Activated effector memory CD4-positive, alpha-beta T cell treated with Interleukin-2 at 50 U/mL for 16 hours (primary cell): Measurements from ENCODE around the gene GAS7.

Experiments
- DNase-seq: peaks from one replicate; pipeline ENCODE4 v3.0.0-alpha.2; 2020

Gene GAS7

DNA sequence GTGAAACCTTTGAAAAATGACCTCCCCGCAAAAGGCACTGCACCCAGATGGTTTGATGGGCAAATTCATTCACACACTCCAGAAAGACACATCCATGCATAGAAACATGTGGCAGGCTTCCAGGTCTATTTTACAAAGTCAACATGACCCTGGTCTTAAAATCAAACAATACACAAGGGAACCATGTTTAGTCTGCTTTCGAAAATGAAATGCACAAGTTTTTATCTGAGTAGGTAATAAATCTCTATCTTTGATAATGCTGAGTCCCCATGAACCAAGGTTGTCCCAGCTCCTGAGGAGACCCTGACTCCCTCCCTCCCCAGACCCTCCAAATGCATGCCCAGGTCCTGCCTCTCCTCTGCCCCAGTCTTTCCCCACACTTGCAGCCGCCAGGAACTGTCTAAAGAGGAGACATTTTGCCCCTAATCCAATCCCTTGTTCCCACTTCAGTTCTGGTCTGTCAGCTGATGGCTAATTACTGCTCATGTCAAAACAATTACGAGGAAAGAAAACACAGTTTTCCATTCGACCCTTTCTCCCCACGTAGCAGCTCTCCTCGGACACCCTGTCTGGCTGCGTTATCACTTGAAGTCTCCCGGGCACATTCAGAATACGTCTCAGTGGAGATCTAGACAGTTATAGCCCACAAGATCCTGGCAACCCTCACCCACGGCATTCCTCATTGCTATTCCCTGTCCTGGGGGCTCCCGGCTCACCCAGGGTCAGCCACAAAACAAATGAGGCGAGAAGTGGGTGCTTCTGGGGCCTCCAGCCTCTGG lies 224.5 kb downstream of the GAS7 start:
- DNase-seq, result no peak

DNA sequence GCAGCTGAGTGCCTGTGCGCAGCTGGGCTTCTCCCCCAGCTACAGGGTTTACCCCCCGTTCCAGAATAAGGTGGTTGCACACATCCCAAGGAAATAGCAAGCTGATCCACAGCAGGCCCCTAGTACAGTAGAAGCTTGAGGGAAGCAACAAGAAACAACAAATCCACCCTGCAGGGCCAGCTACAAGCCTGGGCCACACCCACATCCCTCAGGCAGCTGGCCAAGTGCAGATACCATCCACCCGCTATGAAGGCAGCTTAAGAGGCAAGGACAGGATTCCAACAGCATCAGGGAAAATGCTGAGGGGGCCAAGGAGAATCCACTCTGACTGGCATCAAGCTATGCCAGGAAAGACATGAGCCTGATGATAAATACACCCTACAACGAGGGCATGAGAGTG lies 226.4 kb downstream of the GAS7 start:
- no peak for DNase-seq

DNA sequence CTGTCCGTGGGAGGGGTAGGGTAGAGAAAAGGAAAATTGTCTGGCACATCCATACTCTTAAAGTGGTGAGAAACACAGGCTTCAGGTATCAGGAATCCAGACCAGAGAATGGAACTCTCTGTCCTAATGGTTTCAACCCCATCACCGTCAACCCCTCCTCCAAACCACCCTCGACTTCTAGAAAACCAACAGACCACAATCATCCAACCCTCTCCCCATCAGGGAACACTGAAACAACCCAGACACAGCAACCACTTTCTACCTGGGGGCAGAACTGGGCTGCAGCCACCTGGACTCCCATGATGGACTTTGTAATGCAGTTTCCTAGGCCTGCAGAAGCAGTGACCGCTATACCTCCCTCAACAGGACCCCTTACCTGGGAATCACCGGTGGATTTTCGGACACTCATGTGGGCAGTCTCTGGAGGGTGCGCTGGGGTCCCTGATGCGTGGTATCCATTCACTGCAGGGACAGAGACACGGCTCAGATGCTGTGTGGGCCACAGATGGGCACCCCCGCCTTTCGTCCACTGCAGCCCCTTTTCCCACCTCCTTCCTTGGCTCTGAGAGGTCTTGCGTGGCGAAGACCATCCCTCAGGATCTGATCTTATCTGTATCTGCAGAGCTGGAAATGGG lies 229.0 kb downstream of the GAS7 start:
- no peak for DNase-seq

DNA sequence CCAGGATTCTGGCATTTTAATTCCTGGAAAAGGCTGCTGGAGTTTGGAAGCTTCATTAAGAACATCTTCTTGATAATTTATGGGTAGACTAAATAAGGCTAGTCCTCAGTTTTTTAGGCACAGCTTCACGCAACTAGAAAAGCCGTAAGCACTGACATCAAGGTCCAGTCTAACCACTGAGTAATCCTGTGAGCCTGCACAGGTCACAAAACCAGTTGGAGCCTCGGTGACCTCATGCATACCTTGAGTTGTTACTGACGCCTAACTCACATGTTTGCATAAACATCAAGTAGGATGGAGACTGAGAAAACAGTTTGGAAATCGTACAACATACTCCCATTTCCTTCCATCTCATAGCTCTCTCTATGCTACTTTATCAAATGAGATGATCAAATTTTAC lies 229.5 kb downstream of the GAS7 start:
- DNase-seq, result no peak

DNA sequence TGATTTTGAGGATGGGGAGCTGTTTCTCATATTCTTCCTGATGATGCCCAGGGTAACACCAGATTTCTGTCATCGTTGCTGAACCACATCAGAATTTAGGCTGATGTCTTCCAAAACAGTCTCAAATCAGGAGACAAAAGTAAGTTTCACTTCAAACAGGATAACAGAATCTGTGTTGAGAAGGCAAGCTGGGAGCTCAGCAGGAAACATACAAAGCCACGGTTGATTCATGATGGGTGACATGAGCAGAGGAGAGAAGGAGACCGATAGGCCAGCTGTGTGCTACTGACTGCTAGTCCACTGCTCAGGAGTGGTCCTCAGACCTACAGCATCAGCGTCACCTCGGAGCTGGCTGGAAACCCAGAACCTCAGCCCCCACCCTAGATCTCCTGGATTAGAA lies 230.4 kb downstream of the GAS7 start:
- DNase-seq, result no peak

DNA sequence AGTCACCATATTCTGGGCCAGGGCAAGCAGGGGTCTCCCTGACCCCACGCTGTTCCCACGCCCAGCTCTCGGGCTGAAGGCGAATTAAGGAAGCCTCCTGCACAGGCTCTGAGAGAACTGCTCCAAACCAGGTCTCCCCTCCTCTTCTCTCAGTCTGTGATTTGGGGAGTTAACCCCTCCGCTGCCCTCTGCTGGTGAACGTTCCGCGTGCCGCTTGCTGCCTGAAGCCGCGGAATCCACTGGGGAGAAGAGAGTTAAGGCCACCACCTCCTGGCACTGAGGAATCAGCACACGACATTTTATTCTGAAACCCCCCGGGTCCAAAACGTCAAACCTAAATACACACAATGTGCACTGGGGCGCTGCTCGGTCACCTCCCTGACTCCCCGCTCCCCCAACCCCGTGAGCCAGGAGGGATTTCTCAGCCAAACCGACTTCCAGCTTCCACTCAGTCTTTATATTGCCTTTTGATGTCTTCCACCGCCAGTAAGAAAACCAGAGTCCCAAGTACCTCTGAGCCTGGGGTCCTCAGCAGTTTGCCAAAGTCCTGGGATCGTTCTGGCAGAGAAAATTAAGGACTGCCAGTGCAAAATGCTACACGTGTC lies 238.9 kb downstream of the GAS7 start:
- DNase-seq, result no peak

DNA sequence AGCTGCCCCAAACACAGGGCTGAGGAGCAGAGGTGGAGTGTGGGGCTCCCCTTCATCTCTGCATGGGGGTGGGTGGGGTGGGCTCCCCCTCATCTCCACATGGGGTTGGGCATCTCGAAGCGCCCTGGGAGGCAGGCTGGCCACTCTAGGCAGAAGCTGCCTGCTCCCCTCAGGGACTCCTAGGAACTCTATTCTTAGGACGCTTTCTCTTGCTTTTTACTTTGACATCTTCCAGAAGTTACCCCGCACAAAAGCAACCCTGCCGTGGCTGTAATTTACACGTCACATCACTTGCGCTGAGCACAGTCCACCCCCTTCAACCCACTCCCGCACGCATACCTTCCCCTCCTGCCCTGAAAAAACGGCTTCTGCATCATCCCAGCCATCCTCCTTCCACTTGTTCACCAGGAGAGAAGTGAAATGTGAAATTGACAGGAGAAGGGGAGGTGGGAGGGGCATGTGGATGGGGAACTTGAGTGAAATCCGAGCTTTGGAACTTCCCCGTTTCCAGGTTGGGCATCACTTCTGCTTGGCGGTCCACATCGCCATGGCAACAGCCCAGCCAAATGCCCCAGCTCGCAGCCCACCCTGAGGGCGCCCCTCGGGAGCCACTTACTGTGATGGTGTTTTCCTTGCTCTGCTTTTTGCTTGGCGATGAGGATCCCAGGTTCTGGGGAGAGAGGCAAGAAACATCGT lies 239.7 kb downstream of the GAS7 start:
- DNase-seq, result no peak

DNA sequence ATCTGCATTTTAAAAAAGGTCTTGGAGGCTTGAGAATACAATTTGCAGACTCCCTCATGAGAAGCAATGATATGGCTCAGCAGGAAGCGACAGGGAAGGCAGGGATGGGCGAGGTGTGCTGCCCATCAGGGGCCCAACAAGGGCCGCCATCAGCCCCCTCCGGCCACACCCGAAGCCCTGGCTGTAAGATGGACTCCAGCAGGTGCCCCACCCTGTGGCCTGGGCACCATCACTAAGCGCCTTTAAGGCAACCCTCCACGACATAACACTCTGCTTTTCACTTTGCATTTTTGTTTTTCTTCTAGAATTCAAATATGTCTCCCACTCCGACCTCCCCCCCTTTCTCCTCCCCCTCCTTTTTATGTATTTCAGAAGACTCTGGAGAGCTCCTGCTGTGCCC lies 241.2 kb downstream of the GAS7 start:
- no peak for DNase-seq

DNA sequence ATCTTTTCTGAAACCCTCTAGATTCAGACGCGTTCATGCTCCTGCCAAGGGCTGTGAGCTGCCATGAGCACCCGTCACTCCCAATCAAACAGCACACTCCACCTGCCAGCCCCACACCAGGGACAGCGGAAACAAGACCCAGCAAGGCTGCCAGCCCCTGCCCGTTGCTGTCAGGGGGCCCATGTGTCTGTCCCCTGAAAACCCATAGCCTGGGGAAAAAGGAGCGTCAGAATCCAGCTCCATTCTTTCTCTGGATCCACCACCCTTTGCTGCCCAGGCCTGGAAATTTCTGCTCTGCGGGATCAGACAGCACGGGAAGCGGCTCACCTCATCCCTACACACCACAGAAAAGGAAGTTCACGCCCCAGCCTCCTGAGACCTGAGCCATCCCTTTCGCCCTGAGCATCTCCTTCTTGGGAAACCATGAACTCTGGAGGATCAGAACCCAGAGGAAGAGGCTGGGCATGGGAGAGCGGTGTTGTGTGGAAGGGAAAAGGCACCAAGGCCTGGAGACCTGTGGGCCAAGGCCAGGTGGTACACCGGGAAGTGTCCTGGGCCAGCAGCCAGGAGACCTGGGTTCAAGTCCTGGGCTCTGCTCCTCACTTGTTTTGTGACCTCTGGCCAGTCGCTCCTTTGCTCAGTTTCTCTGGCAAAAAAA lies 241.8 kb downstream of the GAS7 start:
- DNase-seq, result no peak

DNA sequence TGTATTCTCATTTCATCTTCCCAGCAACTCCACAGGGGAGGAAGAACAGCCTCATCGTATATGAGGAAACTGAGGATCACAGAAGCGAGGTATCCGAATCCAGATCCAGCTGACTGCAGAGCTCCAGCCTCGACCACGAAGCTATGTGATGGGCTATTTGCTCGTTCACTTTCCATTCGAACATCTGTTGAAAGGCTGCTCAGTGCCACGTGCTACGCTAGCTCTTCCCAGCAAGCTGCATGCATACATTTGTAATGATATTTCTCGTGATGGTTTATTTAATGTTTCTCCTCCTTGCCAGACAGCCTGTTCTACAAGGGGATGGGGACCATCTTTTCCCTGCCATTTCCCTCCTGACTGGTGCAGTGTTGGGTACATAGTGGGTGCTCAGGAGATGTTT lies 244.9 kb downstream of the GAS7 start:
- DNase-seq, result no peak

DNA sequence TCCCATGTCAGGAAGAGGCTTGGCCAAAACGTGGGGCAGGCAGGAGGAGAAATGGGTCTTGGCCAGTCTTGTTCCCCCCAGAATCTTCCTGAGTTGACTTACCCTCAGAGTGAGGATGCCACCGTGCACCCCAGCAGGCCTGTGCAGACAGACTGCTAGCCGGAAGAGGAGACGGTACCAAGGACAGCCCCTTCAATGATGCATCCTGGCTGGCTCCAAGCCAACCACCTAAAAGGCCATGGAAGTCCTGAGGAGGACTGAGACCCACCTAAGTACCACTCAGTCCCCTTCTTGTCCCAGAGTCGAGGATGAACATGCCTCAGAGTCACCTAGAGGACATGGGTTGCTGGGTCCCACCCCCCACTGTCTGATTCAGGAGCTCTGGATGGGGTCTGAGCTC lies 246.6 kb downstream of the GAS7 start:
- DNase-seq, result no peak

DNA sequence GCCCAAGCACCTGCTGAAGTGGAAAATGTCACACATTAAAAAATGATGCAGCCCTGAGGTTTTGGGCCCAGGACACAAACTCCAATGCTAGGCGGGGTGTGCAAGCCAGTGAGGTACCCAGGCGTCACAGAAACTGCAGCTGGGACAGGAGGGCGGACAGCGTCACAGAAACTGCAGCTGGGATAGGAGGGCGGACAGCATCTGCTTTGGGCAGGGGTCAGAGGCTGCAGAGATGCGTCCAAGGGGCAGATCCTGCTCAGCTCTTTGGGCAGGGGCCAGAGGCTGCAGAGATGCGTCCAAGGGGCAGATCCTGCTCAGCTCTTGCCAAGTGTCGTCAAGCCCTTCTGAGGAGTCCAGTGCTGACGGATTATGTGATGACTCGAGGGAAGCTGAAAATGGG lies 249.5 kb downstream of the GAS7 start:
- no peak for DNase-seq

DNA sequence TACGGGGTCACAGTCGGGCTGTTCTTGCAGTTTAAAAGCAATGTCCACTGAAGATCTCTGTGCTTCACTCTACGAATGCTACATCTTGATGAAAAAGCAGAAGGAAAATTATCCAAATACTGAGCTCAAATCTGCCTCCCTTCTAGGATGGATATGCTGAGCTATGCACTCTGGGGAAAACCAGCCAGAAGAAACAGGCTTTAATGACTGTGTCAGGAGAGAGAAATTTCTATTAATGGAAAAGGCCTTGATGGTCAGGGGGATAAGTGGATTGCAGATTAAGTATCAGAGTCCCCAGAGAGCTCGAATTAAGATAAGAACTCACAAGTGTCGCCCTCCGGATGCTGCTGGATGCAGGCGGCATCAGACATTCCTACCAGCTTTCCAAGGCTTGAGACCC lies 253.7 kb downstream of the GAS7 start:
- DNase-seq, result no peak

DNA sequence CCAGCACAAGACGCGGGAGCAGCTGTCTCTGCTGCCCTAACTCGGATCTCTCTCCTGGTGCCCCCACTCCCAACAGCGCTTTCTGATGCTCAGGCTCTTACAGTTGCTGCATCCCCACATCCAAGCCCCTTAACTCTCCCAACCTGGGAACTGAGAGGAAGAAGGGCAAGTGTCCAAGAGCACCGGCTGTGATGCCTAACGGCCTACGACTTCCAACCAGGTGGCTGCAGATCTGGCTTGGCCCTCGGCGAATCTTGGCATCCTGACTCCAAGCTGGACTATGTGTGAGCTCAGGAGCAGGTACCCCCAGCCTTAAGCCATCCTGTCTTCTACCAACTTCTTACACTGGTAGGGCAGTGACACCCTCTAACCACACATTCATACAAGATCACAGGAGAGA lies 255.1 kb downstream of the GAS7 start:
- no peak for DNase-seq

DNA sequence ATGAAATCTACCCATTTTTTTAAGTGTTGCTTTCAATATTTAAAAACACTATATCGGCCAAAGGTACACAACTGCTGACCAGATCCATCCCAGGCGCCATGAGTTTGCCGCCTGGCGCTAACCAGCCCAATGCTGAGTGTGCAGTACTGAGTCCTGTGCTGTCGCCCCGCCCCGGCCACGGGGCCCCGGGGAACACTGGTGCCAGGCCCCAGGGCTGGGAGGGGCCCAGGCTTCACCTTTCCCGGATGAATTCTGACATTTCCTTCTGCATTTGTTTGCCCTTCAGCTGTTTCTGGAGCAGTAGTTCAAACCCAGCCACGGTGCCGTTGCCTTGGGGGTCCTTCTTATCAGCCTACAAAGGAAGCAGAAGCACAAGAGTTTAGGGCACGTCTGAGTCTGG lies 255.5 kb downstream of the GAS7 start:
- DNase-seq, result no peak

DNA sequence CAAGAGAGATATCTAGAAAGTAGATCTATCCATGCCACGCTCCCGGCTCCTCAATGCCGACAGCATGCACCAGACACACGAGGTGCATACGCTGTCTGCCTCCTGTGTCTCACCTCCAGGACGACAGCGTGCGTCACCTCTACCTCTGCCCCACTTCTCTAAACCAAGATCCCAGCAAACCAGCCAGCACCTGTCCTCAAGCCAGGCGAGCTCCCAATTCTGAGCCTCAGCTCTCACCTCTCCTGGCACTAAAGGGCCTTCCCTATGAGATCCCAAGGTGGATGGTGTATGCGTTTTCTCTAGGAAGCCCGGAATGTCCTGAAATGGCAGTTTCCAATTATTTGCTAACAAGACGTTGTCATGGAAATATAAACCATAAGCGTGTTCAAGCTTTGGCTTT lies 257.1 kb downstream of the GAS7 start:
- no peak for DNase-seq

DNA sequence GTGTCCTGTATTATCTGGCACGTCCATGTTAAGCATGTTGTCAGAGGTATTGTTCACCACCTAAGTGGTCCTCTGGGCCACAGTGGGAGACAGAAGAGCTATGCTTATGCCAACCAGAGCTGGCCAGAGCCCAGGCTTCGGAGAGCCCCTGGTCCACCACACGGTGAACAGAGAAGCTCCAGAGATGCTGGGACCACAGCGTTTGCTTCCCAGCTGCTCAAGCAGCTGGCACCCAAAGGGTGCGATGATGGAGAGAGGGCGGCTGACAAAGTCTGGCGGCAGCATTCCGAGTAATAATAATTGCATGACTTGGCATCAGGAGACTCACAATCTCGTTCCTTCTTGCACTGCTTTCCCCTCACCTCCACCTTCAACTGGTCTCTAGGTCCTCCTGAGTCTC lies 257.6 kb downstream of the GAS7 start:
- no peak for DNase-seq

DNA sequence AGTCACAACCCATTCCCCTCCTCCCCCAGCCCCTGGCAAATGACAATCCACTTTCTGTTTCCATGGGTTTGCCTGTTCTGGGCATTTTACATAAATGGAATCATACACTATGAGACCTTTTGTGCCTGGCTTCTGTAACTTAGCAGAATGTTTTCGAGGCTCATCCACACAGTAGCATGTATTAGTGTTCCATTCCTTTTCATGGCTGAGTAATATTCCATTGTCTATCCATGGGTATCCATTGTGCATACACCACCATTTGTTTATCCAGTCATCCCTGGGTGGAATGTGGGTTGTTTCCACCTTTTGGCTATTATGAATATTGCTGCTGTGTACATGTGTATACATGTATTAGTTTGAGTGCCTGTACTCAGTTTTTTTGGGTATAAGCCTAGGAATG lies 259.6 kb downstream of the GAS7 start:
- no peak for DNase-seq

DNA sequence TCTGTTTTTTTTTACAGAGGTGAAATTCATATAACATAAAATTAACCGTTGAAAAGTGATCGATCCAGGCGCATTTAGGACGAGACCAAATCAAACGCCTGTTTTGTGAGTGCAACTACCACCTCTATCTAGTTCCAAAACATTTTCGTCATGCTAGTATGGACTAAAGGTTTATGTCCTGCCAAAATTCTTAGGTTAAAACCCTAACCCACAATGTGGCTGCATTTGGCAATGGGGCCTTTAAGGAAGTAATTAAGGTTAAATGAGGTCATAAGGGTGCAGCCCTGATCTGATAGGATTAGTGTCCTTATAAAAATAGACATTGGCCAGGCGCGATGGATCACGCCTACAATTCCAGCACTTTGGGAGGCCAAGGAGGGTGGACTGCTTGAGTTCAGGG lies 260.5 kb downstream of the GAS7 start:
- no peak for DNase-seq

DNA sequence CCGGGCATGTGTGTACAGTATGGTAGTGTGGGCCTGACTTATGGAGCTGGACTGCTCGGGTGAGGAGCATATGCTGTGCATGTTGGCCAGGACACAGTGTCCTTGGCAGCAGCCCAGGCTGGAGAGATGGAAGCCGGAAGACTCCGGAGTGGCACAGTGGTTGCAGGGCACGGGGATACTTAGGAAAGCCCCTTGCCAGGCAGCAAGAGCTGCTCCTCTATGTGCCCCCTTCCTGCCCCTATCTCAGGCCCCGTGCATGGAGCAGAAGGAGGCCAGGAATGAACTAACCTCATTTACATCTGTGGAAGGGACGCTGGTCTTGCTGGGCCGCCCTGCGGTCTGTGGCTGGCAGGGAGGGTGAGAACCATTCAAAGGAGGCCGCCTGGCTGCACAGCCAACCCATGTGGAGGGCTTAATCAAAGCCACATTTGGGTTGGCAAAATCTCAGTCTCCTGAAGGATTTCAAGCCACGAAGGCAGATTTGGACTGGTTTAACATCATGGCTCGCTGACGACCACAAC lies 261.1 kb downstream of the GAS7 start:
- no peak for DNase-seq

DNA sequence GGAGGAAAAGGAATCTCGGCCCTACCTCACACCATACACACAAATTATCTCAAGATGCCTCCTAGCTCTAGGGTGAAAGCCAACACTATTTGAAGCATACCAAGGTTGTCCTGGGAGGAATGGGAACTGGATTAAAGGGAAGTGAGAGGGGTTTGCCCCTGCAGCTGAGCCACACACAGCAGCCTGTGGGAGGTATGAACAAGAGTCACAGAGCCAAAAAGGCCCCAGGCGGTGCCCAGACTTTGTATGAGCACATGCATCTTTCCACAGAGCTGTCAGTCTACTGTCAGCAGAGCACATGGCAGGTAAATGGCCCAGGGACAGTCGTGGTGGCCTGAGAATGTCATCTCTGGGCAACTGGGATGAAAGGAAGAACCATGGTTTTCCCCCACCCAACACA lies 262.3 kb downstream of the GAS7 start:
- no peak for DNase-seq

DNA sequence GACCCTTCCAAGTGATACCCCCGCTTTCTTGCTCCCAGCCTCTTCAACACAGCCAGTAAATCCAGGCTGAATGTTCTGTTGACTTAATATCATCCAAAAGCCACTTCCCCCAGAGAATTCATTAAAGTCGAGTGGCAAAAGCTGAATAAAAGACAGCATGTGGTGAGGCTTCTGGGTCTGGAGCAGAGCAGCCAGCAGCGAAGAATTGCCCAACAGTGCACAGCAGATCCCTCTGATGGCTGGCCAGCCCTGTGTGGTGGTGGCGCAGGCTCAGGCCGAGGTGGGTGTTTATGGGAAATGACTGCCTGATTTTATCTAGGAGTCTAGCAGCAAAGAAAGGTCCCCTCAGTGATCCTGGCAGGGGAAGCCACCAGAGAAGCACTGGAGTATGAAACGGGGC lies 263.0 kb downstream of the GAS7 start:
- DNase-seq, result no peak

DNA sequence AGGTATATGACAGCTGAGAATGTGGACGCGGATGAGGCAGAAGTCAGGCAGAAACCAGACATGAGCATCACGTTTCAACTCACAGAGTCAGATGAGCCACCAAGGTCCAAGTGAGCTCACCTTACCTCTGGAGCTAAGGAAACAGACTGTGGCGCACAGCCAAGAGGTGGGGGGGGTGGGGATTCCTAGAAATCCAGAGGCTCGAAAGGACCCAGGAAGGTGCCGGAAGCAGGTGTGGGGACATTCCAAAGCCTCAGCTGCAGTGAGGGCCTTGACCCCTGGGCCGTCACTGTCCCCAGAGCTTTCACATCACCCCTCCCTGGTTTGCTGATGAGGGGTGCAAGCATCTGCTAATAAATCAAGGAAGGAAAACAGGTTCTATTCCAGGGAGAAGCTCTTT lies 264.1 kb downstream of the GAS7 start:
- no peak for DNase-seq
